ENCODE results near the gene SERP2.

The SERP2 gene

DNA sequence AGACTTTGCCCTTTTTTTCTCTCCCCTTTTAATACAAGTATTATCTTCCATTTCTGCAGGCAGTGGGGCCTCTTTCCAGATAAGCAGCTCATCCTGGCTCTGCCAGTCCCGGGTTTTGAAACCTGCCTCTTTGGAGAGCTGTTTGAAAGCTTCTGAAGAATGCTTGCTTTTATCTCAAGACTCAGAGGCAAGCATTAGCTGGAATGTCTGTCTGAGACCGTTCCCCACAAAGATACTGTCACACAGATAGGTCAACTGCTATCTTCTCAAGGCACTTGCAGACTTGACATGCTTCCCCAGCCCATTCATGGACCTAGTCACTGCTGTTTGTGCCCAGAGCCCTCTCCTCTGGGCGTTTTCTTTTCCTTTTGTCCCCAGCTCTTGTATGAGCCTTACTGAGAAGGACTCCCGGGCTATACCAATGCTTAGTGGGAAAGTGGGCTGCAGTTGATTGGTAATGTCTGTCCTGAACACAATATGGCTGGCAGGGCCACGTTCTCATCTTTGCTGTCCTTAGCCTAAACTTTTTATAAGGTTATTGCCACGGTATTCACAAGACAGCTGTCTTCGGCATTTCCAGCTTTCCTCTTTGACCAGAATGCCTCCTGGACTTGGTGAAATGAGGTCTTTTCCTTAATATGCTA is 13.4 kb downstream of the SERP2 start:
- no peak for DNase-seq (ENCODE audit: low read depth in 2 of 2, low spot score in 1 of 2)

DNA sequence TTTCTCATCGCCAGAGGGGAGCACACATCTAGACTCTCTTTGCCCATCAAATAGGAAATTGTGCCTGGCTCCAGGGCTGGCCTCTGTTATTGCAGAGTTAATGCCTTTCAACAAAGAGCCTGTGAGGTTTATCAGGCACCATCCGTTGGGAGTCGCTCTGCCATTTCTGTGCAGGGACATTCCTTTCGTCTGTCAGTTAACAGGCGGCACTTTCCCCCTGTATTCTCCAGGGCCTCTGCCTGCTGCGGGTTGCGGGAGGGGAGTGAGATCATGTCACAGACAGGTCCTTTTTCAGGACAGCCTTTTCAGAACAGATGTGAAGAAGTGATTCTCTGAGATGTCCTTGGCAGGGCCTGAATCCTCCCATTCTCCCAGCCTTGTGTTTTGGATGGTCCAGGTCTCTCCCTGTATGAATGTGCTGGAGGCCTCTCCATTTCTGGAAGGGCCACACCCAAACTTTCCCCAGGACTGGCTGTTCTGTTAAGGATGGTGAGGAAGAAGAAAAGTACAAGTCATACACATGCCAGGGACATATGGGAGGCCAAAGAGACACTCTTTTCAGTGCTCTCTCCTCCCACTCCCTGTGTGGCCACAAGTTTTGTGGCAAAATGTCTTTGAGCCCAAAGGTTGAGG is 14.9 kb downstream of the SERP2 start:
- DNase-seq (ENCODE audit: low read depth in 2 of 2, low spot score in 1 of 2), result no peak

DNA sequence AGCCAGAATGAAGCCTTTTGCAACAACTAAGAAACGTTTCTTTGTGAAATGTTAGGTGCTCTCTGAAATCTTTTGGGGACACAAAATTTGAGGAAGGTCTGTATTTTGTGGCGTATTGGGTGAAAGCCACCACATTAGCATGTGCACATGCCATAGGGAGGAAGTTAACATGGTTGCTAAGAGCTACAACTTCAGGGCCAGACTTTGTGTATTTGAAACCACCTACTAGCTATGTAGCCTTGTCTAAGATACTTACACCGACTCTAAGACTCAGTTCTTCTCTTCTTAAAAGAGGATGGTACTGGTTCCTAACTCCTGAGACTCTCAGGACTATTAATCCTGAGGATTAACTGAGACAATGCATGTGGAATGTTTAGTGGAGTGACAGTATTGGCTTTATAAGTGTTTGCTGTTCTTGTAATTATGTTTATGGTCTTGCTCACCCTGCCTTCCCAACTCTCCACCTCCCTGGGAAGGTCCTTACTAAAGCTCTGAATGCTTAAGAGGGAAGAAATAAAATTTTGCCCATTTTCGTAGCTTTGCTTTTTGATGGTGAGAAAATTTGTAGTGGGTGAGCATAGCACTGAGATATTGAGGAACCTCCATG is 15.5 kb downstream of the SERP2 start:
- no peak for DNase-seq (ENCODE audit: low read depth in 2 of 2, low spot score in 1 of 2)

DNA sequence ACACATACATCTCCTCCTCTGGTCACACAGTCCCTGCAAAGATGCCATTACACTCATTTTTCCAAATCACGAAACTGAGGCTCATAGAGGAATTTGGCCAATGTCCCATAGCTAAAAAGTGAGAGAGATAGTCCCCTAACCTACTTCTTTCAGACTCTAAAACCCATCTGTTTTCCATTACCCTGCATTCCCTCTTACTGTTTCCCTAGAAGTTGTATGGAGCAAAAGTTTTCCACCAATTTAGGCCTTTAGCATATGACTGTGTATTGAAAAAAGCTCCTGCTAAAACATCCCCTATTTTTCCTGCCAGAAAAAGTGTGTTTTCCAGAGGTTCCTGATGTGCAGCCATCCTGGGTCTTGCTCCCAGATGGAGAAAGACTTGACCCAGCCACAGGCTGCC is 16.3 kb downstream of the SERP2 start:
- DNase-seq (ENCODE audit: low read depth in 2 of 2, low spot score in 1 of 2), result no peak

DNA sequence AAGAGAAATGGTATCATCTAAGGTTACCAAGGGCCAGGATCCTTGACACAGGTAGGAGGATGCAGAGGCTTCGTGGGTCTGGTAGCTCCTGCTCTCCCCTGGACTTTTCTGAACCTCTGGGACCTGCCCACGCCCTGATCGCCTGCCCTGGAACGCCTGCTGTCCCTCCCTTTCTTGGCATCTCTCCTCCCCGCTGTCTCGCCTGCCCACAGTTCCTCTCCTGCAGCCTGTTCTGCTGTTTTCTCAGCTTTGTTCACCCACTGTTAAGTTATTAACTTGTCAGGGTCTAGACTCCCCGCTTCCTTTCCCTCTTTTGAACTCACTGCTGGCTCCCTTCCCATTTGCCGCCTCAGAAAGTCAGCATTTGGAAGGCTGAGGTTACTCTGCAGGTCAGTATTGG is 19.8 kb downstream of the SERP2 start:
- DNase-seq (ENCODE audit: low read depth in 2 of 2, low spot score in 1 of 2), result no peak

DNA sequence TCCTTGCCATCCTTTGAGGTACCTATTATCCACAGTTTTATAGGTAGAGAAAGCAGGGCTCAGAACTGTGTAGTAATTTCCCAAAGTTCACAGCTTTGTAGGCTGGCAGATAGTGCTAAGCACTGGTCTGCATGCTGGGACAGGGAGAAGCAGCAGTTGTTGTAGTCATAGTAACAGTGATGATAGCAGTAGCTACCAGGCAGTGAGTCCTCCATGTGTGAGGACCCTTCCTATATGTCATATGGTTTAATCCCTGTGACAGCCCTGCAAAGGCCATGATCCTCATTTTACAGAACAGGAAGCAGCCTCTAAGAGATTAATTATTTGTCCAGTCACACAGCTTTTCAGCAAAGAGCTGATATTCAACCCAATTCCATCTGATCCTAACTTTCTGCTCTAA is 21.0 kb downstream of the SERP2 start:
- DNase-seq (ENCODE audit: low read depth in 2 of 2, low spot score in 1 of 2), result no peak

DNA sequence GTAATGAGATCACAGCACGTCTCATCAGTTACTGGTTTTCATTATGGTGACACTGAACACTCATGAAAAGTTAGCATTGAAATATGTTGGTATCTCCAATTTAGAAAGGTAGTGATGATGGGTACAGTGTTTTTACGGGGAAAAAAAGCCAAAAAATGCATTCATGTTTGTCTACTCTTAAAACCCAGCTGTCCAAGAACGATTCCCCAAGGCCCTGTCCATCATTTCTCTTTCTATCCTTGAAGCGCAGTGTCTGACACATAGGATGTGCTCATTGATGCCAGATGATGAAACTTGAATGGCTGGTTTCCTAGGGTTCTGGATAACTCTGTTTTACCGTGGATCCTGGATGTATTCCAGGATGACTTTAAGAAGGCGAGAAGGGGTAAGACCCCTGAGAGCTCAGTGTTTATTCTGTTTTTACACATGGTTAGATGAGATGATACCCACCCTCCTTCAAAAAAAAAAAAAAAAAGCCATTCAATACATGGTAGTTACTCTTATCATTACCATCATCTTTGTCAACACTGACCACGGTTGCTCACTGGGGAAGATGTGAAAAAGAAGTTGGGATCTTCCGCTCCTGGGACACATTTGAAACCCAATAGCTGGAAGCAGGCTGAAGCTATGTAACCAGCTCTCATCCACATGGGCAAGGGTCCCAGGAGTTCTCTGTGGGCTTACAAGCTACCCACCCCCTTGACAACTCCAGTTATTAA is 22.5 kb downstream of the SERP2 start:
- no peak for DNase-seq (ENCODE audit: low read depth in 2 of 2, low spot score in 1 of 2)

DNA sequence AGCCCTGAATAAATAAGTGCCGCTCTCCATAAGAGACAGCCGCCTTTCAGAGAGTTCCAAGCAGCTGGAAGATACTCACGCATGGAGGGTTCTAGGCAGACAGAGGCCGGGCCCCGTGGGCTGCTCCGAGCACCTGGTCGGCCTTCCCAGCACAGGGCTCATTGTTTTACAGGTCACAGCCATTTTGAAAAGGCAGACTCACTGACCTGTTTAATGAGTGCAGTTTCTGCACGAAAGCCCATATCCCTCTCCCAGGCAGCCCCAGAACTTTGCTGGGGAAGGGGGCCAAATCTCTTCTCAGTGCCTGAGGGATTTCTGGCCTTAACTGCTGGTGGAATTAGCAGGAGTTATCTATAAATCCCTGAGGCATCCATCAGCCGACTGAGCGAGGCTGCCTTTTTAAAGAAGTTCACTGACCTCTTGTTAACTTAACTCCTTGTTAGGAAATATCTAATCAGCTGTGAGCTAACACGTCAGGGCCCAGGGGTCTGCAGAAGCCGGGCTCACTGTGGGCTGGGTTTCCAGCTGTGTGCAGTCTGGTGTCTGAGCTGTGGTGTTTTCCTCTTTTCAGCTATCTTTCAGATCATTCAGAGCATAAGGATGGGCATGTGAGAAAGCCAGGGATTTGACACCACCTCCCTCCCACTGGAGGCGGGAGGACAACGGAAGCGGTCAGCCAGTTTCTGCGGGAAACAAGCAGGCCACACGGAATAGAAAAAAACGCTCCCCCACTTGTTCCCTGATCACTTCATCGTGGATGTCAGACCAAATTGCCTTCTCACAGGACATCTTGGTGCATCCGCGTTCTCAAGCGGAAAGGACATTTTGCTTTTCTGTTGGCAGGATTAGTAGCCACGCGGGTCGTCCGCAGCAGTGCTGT is 23.3 kb downstream of the SERP2 start:
- no peak for DNase-seq (ENCODE audit: low read depth in 2 of 2, low spot score in 1 of 2)

DNA sequence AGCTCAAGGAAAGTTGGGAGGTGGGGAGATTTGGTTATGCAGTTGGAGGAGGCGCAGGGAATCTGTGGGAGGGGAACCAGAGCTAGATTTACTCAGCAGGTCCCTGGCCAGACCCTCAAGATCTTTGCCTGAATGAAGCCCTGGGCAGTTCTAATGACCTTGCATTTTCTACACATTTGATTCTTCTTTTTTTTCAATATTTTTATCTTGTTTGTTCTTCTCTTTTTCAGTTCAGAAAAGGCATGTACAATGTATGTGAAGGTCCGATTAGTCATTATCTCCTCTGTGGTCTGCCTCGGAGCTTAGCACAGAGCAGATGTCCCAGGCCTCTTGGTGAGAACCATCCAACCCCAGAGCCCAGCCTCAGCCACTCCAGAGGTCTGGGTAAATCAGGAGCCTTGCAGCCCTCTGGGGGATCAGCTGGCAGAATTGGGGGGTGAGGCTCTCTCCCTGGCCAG is 24.2 kb downstream of the SERP2 start:
- no peak for DNase-seq (ENCODE audit: low read depth in 2 of 2, low spot score in 1 of 2)

DNA sequence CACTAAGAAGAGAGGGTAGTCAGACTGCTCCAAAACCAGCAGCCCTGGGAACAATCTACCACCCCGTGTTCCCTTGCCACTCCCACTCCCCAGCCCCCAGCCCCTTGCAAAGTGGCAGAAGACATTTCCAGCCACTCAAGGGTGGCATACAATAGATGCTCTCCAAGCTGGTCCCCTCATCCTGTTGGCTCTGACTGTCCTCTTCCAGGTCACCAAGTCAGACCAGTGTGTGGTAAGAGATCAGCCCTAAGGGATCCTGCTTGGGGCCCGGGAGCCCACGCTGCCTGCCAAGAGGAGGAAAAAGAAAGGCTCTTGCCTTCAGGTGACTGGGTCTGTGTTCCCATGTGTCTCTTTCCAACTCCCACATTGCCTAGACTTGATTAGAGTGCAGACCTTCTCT is 25.0 kb downstream of the SERP2 start:
- DNase-seq (ENCODE audit: low read depth in 2 of 2, low spot score in 1 of 2), result no peak

DNA sequence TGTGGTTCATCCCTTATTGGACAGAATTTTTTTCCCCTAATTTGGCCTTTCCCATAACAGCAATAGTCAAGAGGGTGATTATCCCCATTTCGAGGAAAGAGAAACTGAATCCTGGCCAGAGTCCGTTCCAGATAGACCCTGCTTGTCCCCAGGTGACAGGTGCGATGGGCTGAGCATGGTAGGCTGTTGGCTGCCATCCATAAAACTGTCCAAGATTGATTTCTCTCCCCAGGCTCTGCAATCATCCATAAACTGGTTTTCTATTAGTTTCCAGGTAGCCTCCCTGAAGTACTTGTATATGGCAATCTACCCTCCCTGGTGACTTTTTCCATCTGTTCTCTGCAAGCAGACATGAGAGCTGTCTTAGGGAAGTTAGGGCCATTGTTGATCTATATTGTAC is 25.4 kb downstream of the SERP2 start:
- DNase-seq (ENCODE audit: low read depth in 2 of 2, low spot score in 1 of 2), result no peak

DNA sequence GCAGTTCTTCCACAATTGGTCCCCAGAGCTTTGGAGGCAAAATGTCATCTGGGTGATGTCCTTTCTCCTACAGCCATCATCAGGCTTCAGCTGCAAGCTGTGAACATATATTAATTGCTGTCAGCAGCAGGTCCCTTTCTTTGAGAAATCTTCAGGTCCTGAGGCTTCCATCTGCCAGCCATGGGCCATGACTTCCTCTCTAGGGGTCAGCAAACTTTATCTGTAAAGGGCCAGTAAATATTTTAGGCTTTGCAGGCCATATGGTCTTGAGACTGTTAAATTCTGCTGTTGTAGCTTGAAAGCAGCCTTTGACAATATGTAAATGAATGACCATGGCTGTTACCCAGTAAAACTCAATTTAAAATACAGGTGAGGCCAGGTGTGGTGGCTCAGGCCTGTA is 27.1 kb downstream of the SERP2 start:
- no peak for DNase-seq (ENCODE audit: low read depth in 2 of 2, low spot score in 1 of 2)

DNA sequence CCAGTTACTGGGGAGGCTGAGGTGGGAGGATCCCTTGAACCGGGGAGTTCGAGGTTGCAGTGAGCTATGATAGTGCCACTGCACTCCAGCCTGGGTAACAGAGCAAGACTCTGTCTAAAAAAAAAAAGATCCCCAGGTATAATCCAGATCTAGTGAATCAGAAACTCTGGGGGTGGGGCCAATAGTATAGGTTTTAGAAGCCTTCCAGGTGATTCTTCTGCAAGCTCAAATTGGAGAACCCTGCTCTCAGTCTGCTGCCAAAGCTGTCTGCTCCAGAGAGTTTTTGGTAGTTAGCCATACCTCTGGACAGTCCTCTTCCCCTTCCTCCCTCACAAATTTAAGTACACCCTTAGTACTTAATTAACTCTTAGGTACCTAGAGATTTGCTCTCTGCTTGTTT is 28.0 kb downstream of the SERP2 start:
- no peak for DNase-seq (ENCODE audit: low read depth in 2 of 2, low spot score in 1 of 2)

DNA sequence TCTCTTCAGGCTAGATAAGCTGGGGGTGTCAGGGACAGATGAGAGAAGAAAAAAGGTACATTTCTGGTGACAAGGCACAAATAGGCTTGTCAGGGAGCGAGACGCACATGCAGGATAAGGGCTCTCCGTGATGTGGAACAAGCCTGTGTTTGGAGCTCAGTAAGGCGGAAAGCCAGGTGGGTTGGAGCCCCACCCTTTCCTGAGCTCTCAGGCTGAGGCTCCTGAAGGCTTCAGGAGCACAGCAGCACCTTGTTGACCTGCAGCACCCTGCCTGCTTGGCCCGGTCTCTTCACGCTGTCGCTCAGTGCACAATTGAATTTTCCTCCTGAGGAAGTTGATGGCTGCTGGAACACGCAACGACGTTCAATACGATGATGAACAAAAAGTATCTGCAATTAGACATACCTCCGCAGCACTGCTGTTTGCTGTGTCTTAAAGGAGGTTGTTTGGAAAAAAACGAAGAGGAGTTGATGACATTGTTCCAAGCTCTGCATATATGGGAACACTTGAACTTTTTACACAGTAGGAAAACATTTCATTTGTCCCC is 29.3 kb downstream of the SERP2 start:
- no peak for DNase-seq (ENCODE audit: low read depth in 2 of 2, low spot score in 1 of 2)

DNA sequence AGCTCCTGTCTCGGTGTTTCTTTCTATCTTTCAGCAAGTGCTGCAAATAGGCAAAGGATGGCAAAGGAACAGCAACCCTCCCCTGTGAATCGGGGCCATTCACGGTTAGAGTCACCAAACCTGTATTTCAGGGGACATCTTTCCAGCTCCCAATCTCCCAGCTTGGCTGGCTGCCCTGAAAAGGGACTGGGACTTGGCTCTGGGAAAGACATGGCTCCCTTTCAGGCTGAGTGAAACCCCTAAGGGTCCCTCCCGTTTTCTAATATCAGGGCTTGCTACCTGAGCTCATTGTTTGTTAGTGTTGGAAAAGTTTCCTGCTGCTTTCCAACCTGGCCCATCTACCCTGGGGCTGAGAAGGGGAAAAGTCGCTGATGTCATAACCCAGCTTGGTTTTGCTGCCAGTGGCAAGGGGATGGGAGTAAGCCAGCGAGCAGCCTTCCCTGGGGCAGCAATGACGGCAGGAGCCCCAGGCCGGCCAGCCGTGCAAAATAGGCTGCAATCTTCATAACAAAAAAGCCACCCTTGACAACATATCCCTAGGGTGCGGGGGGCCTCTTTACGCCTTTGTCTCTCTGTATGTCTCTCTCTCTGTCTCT is 29.9 kb downstream of the SERP2 start:
- no peak for DNase-seq (ENCODE audit: low read depth in 2 of 2, low spot score in 1 of 2)

DNA sequence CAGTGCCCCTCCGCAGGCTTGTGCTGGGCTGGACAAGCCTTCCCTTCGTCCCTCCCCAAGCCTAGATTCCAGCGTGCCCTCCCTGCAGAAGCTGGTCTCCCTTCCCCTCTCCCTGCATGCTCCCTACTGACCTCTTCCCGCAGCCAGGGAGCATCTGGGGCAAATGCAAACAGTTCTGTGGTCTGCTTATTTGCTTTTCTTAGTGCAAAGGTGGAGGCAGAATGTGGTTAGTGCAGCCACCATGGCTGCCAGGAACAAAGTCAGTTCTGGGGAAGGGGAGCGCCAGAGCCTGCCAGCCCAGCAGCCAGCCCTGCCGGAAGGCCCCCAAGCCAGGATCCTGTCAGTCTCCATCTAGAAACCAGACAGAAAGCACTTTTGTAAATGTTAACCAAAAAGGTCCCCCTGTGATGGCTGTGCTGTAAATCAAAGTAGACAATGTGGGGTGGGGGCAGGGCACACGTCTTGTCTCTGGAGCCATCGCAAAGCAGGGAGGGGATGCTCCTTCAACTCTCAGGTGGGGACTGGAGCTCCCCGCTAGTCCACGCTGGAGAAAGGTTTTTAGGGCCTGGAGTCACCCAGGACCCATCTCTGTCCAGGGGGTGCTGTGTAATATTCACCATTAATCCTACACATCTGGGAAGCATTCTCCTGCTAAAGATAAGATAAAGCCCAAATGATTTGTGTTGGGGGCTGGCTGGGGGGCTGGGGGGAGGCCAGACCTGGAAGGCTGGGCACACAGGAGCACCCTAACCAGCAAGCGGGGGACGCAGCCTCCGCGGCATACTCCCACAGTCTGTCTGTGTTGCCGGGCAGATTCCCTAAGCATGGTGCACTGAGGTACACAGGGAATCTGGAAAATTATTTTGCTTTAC is 30.9 kb downstream of the SERP2 start:
- DNase-seq (ENCODE audit: low read depth in 2 of 2, low spot score in 1 of 2), result no peak

DNA sequence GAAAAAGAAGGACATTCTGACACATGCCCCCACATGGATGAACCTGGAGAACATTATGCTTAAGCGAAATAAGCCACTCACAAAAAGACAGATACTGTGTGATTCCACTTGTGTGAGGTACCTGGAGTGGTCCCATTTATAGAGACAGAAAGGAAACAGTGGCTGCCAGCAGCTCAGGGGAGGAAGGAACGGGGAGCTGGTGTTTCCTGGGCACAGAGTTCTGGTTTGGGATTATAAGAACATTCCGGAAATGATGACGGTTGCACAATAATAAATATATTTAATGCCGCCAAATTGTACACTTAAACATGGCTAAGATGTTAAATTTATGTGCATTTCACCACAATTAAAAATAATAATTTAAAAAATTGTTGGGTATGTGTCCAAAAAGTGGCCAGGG is 33.0 kb downstream of the SERP2 start:
- no peak for DNase-seq (ENCODE audit: low read depth in 2 of 2, low spot score in 1 of 2)

DNA sequence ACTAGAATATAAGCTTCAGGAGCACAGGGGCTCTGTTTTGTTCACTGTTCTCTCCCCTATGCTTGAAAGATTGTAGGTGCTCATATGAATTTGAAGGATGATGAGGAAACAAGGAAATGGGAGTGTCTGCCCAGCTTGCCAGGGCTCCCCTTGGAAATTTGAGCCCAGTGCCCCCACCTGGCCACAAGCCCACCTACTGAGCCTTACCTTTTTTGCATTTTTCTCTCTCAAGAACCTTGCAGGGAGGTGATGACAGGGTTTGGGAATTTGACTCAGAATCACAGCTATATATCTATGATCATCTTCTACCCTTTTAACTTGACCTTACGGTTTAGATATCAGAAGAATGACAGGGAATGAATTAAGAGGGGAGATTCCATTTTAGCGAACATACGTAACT is 33.8 kb downstream of the SERP2 start:
- no peak for DNase-seq (ENCODE audit: low read depth in 2 of 2, low spot score in 1 of 2)

DNA sequence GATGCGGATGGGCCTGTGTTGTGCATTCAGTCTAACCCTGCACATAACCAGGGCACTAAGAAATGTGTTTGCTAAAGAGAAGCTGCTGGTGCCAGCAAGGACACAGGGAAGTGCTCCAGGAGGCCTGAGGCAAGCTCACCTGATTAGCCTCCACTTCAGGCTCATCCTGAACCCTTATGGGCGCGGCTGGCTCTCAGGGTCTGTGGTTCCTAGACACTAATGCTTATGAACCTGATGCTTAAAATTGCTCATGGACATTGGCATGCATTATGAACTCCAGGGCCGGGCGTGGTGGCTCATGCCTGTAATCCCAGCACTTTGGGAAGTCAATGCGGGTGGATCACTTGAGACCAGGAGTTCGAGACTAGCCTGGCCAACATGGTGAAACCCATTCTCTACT is 34.3 kb downstream of the SERP2 start:
- DNase-seq (ENCODE audit: low read depth in 2 of 2, low spot score in 1 of 2), result no peak

DNA sequence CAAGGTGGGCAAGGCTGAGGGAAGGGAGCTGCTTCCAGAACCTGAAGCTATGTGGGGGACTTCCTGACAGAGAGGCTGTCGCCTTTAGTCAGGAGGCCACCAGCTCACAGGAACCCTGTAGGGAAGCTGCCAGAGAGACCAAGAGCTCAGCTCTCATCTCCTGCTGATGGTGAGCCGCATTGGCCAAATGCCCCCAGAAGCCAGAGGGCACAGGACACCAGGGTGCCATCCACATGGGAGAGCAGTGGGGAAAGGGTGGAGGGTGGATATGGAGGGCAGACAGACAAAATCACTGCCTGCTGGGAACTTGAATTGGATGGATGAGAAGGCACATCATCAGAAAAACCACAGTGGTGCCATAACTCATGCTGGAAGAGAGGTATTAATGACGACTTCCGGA is 36.0 kb downstream of the SERP2 start:
- DNase-seq (ENCODE audit: low read depth in 2 of 2, low spot score in 1 of 2), result no peak

Data from stimulated activated CD8-positive, alpha-beta memory T cell treated with anti-CD3 and anti-CD28 coated beads, Interleukin-4, amount 100 ng/mL, for 1 hour (primary cell).